Stimulated activated CD8-positive, alpha-beta memory T cell treated with anti-CD3 and anti-CD28 coated beads, Interleukin-4, amount 100 ng/mL, for 4 hours (primary cell): ENCODE measurements around the gene TMCO4.

Source experiments
- DNase-seq, 2 donors: peaks; one replicate each; pipeline ENCODE4 v3.0.0-alpha.2; 2020; ENCODE audit warnings: low read depth in 2 of 2, low spot score in 1 of 2

TMCO4 gene

DNA sequence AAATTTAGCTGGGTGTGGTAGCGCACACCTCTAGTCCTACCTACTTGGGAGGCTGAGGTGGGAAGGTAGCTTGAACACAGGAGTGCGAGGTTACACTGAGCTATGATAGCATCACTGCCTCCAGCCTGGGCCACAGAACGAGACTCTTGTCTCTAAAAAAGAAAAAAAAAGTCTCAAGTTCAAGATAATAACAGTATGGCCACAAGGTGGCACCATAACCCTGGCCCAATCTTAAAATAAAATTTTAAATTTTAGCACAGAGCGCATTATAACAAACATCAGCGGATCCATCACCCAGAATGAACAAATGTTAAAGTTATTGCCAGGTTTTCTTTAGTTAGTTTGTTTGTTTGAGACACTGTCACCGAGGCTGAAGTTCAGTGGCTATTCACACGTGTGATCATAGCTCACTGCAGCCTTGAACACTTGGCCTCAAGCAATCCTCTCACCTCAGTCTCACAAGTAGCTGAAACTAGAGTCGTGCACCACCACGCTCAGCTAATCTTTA, 137.9 kb downstream of the TMCO4 start:
- DNase-seq, result no peak

DNA sequence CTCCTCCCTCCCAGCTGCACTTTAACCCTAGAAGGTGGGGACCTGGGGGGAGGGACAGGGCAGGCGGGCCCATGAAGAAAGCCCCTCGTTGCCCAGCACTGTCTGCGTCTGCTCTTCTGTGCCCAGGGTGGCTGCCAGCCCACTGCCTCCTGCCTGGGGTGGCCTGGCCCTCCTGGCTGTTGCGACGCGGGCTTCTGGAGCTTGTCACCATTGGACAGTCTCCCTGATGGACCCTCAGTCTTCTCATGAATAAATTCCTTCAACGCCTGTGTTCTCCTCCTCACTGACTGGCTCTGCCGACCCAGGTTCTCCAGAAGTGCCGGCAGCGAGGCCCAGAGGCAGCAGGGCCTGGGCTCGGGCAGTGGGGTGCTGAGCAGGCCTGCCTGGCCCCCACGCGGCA, 141.5 kb downstream of the TMCO4 start:
- DNase-seq, result no peak

DNA sequence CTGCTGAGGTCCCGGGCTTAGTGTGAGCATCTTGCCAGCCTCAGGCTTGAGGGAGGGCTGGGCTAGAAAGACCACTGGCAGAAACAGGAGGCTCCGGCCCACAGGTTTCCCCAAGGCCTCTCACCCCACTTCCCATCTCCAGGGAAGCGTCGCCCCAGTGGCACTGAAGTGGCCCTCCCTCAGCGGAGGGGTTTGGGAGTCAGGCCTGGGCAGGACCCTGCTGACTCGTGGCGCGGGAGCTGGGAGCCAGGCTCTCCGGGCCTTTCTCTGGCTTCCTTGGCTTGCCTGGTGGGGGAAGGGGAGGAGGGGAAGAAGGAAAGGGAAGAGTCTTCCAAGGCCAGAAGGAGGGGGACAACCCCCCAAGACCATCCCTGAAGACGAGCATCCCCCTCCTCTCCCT, 142.2 kb downstream of the TMCO4 start:
- DNase-seq, result no peak

DNA sequence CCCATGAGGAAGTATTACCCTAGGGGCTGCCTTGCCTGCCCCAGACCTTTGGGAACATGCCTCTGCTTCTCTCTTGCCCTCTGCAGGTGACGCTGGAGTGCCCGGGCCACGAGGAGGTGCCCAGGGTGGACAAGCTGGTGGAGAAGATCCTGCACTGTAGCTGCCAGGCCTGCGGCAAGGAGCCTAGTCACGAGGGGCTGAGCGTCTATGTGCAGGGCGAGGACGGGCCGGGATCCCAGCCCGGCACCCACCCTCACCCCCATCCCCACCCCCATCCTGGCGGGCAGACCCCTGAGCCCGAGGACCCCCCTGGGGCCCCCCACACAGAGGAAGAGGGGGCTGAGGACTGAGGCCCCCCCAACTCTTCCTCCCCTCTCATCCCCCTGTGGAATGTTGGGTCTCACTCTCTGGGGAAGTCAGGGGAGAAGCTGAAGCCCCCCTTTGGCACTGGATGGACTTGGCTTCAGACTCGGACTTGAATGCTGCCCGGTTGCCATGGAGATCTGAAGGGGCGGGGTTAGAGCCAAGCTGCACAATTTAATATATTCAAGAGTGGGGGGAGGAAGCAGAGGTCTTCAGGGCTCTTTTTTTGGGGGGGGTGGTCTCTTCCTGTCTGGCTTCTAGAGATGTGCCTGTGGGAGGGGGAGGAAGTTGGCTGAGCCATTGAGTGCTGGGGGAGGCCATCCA, 142.8 kb downstream of the TMCO4 start:
- no peak for DNase-seq

DNA sequence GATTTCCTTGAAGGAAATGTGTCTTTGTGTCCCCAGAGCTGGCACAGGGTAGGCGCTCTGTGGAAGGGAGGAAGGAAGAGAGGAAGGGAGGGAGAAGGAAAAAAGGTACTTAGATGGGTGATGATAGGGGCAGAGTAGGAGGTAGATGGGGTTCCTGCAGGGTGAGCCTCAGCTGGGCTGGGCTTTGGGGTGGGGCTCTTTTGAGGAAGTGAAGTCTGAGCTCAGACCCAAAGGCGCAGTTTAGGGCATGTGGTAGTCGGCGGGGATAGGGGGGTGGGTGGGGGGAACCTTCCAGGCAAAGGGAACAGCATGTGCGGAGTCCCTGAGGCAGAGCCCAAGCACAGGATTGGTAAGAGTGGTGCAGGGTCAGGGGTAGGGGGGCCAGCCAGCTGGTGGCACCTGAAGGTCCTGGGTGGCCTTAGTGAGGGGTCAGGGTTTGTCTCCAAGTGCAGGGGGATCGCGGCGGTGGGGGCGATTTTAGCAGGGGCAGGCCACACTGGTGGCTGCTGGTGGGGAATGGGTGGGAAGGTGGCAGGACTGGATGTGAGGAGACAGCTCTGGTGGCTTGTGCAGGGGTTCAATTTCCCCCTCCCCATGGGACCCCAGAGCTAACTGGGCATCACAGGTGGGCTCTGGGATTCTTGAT, 143.5 kb downstream of the TMCO4 start:
- no peak for DNase-seq

DNA sequence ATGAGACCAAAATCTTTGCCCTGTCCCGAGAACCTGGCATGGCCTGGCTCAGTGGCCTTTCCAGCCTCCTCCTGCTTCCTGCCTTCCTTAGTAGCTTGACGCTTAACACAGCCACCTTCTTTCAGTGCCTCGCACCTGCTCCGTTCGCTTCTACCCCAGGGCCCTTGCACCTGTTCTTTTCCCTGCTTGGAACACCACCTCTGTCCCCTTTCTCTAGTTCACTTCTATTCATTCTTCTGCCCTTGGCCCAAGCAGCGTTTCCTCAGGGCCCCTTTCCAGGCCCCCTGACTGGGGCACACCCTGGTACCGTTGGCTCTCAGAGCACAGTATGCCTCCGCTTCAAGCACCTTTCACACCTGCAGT, 144.0 kb downstream of the TMCO4 start:
- DNase-seq, result no peak

DNA sequence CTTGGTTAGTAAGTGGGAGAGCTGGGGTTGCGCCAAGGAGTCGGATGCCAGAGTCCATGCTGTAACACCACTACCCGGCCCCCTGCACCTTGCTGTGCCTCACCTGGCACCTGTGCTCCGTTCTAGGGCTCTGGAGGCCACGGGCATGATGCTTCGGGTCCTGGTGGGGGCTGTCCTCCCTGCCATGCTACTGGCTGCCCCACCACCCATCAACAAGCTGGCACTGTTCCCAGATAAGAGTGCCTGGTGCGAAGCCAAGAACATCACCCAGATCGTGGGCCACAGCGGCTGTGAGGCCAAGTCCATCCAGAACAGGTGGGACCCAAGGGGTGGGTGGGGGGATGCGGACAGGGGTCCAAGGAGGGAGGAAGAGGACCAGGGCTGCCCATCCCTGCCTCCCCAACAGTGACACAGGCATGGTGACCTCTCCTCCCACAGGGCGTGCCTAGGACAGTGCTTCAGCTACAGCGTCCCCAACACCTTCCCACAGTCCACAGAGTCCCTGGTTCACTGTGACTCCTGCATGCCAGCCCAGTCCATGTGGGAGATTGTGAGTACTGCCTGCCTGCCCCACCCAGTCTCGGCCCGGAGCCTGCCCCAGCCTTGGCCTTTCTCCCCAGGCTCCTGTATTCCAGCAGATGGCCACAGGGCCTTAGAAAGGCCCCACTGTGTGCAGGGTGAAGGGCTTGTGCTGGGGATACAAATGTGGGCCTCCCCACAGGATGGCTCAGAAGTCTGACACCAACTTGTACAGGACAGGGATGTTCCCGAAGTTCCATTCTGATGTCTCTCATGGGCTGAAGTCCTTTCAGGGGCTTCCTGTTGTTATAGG, 144.6 kb downstream of the TMCO4 start:
- DNase-seq, result no peak

DNA sequence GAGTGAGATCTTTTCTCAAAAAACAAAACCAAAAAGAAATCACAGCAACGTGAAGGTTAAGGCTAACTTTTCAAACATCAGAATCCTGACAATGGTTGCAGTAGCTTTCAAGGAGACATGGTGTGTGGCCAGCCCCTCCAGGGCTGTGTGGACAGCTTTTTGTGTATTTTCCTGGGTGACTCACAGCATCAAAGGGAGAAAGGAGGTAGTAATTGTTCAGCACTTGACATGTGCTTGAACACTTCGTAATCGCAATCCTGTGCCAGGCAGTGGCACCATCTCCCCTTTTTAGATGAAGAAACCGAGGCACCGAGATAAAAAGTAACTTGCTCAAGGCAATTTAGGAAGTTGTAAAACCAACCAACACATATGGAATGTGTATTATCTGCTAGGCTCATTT, 145.3 kb downstream of the TMCO4 start:
- DNase-seq, result no peak

DNA sequence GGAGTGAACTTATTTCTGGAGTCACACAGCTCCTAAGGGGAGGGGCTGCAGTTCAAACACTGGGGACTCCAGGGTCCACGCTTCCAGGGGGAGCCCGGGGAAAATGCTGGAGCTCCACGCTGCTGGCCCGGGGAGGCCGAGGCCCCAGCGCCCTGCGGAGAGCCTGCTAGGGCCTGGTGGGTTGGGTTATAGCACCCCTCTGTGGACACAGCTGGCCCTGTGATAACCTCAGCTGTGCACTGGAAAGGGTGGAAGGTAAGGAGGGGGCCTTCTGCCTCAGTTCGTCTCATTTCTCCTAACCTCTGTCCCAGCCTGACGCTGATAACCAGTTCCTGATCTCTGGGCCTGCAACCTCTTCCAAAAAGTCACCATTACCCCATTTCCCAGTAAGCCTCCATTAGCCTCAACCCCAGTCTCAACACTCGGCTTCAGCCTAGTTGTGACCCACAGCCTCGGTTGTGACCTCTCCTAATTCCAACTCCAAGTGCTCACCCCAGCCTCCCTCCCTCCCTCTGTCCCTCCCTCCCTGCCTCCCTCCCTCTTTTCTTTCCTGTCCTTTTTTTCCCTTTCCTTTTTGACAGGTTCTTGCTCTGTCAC, 148.5 kb downstream of the TMCO4 start:
- DNase-seq, result no peak

DNA sequence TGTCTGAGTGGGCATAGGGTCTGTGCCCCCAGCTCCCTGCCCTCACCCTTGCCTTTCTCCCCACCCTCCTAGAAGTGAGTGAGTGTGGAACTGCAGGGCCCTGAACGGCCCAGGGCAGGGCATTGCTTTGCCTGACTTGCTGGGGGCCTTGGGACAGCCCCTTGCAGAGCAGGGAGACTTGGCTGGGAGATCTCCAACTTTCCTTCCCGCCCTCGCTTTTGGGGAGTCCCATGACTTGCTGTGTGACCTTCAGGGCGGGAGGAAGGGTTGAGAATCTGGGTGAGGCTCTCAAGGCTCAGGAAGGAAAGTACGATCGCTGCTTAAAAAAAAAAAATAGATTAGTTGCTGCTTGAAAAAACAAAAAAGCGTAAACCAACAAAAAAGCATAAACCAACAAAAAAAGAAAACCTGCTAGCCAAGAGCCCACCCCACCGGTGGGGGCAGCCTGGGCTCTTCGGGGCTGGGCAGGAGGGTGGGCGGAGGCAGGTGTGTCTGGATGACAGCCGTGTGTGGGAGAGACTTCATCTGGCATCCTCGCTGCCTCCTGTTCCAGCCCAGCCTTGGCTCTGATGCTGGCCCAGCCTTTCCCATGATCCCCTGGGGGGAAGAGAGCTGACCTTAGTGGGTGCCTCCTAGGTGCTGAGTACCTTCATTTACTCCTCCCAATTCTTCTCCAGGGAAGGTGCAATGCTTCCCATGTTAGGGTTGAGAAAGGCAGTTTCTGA, 149.1 kb downstream of the TMCO4 start:
- no peak for DNase-seq

DNA sequence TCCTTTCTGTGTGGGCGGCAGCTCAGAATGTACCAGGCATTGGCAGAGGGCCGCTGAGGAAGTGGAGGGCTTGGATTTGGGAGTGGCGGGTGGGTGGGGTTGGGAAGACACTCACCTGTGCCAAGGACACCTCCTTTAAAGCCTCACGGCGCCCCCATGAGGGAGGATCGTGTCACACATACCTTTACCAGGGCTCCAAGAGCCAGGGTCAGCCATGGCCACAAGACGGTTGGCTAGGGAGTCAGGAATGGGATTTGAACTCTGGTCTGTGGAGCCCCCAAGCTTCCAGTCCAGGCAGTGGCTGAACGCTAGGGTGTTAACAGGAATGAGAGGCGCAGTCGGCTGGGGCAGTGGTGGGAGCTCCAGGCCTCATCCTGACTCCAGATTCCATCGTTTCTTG, 151.0 kb downstream of the TMCO4 start:
- DNase-seq, result no peak

DNA sequence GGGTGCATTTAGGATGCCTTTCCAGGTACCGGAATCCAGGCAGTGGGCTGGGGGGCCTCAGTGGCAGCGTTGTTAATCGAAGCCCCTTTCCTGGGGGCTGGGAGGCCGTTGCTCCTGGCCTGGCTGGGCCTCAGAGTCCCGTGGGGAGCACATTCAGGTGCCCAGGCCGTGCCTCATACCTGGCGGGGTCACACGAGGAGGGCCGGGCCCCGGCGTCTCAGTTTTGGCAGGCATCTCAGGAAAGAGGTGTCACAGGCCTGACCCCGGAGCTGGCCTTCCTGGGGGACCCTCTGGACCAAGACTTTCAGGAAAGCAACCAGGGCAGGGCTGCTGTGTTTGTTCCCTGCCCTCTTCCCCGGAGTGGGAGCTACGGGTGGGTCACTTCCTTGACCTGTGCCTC, 151.5 kb downstream of the TMCO4 start:
- DNase-seq, result no peak

DNA sequence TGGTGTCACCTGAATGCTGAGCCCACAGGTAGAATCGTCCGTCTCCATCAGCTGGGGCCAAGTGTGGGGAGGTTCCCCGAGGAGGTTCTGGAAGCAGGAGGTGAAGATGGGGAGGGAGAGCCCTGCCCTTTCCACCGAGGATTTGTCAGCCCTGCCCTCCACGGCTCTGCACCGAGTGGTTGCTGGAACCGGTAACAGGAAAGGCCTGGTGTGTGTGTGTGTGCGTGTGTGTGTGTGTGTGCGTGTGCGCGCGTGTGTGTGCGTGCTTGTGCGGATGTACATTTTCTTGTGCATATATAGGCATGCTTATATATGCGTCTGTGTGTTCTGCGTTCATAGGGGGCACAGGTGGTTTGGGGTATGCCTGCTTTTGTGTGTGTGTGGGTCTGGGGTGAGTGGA, 152.1 kb downstream of the TMCO4 start:
- no peak for DNase-seq

DNA sequence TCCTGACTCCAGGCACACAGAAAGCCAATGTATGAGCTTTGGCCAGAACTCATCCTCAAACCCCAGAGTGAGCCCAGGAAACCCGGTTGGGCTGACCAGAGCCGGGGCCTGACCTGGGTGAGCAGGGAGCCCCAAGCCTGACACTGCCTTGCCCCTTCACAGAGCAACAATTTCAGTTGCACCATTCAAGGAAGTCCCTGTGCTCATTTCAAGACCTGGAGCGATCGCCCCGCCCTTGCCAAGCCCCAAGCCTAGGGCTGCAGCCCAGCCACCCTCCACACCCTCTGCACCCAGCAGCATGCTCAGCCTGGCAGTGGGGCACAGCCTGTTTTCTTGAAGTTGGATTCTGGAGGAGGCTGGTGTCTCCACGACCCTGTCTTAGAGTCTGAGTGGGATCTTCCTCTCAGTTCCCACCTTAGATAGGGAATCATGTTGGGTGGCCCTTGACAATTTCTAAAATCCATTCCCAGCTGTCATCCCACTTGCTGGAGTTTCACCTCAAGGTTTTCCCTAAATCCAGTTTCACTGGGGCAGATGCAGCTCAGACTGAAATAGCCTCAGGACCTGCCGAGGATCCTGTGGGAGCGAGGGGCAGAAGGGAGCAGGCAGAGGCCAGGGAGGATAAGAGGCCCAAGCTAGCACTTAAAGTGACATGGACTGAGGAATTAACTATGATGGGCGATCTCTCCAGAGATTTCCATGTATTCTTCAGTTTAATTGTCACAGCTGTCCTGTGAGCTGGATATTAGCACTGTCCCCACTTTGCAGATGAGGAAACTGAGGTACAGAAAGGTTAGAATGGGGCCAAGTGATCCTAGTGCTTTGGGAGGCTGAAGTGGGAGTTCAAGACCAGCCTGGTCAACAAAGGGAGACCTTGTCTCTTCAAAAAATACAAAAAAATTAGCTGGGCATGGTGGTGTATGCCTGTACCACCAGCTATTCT, 153.1 kb downstream of the TMCO4 start:
- no peak for DNase-seq

DNA sequence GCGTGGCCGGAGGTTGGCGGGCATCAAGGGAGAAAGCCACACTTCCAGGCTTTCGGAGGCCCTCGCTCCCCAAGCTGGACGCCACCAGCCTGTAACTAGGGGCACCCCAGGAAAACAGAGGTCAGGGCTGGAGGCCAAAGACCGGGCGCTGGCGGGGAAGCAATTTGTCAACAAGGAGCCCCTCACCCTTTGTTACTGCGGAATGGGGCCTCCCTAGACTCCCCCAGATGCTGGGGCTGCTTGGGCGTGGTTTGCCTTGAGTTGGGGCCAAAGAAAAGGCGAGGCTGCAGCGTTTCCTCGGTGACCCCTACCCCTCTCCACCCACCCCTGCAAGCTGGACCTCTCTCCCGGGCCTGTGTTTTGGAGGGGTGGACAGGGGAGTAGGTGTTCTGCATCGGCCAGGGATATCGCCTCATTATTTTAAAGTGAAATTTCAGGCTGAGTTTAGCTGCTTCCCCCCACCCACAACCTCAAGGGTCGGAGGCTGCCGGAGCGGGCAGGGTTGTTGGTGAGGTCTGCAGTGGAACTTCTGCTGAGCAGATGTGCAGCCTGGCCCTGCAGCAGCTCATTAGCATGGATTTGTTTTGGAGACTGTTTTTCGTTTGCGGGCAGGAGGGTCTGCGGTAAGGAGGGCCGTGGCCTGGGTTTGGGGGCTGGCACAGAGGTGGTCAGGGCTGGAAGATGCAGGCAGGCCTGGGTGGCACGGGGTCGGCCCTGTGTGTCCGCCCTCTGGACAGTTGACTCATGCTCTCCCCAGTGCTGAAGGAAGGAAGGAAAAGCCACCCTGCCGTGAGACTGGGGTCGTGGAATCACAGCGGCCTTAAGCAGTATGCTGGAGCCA, 154.1 kb downstream of the TMCO4 start:
- no peak for DNase-seq

DNA sequence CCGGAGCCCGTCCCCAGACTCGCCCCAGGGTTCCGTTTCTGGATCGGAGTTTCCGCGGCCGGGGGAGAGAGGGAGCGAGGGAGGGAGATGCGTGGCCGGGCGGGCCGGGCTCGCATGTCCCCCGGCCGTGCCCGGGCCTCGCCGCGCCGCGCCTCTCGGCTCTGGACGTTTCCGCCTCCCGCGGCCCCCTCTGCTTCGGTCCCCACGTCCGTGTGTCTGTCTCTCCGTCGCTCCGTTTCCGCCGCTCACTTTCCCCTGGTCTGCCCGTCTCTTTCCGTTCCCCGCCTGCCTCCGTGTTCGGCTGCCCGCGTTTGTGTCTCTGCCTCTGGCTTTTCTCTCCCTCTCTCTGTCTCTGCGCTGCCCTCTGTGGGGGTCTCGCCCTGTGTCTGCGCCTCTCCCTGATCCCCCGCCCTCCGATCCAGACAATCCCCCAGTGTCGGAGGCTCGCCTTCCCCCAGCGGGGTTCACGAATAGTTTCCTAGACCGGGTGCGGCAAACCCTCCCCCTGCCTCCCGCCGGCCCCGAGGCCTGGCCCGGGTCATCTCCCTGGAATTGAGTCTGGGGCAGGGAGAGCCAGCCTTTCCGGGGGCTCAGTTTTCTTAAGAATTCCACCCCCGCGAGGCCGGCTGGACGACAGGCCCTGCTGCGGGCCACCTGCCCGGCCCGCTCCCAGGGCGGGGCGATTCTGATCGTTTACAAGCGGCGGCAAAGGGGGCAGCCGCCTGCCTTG, 154.9 kb downstream of the TMCO4 start:
- no peak for DNase-seq

DNA sequence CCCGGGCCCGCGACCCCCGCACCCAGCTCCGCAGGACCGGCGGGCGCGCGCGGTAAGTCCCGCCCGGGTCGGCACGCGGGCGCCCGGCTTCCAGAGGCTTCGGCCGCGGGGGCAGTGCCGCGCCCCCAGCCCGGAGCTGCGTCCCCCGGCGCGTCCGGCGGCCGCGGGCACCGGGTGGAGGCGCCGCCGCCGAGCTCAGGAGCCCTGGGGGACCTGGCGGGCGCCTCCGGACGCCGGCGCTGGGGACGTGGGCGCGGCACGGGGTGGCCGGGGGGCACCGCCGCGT, 155.4 kb downstream of the TMCO4 start:
- DNase-seq, result no peak

DNA sequence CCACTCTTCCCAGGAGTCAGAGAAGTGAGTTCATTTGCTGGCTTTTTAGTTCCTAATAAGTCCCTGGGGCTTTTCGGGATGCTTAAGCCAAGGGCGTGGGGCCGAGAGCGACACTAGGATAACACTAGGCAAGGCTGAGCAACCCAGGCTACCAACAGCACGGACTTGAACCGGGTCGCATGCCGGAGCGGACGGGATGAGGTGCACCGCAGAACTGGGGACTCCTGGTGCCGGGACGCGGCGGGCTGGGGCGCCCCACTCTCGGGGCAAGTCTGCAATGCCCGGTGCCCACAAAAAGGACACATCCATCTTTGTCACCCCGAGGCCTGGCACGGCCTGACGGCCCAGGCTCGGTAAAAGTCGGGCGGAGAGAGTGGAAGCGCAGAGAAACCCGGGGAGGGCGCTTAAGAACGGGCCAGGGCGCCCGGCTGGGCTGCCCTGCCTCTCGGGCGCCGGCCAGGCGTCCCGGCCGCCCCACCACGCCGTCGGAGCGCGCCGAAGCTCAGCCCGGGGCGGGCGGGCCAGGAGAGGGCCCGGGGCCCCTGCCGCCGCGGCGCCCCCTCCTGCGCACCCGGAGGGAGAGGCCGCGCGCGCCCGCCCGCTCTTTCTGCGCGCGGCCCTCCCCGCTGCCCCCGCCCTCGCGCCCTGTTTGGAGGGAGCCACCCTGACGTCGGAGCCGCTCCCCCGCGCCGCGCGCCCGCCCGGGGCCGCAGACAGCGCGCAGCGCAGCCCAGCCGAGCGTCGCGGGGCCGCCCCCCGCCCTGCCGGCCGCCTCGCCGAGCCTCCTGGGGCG, 155.9 kb downstream of the TMCO4 start, which contains the start of gene NBL1:
NBL1 (plus strand) TSS at position 710 of the 793 bp plus-strand sequence. CDS start 10,720 bp downstream, outside the sequence.
- DNase-seq, result peak; percentile 29 to 60
